HepG2 (cell line): ENCODE data around the gene REPIN1. TPM values are rescaled to one million over a fixed set of nuclear protein-coding genes. Genes with fewer than 3 reads are reported as not detected.

Experiments
- AHDC1 ChIP-seq: sonication (generic); formaldehyde crosslinking; IDR thresholded peaks from 2 replicates; pipeline ENCODE4 v1.5.1; 2020; ENCODE audit warnings: mild to moderate bottlenecking, missing genetic modification reagents, borderline replicate concordance
- CBFB ChIP-seq: sonication (generic); formaldehyde crosslinking; IDR thresholded peaks from 2 replicates; pipeline ENCODE4 v1.4.0; 2020; ENCODE audit warnings: missing genetic modification reagents
- DPF2 ChIP-seq: sonication (generic); formaldehyde crosslinking; IDR thresholded peaks from 2 replicates; pipeline ENCODE4 v1.4.0; 2020; ENCODE audit warnings: mild to moderate bottlenecking, low read depth, missing genetic modification reagents, borderline replicate concordance
- HINFP ChIP-seq: sonication (generic); formaldehyde crosslinking; IDR thresholded peaks from 2 replicates; pipeline ENCODE4 v1.4.0; 2020; ENCODE audit warnings: low read depth, mild to moderate bottlenecking, missing genetic modification reagents
- HNF4A ChIP-seq: sonication (generic); formaldehyde crosslinking; IDR thresholded peaks from 2 replicates; pipeline ENCODE4 v1.4.0; 2020; ENCODE audit warnings: missing genetic modification reagents
- MEIS2 ChIP-seq: sonication (generic); formaldehyde crosslinking; IDR thresholded peaks from 2 replicates; pipeline ENCODE4 v1.9.0; 2021; ENCODE audit warnings: mild to moderate bottlenecking, missing genetic modification reagents
- MXD4 ChIP-seq: IDR thresholded peaks from 2 replicates; pipeline ENCODE4 v1.6.1; 2016; ENCODE audit warnings: mild to moderate bottlenecking, missing biosample characterization, missing genetic modification reagents
- NBN ChIP-seq: fragments of 450-650 bp; conservative IDR thresholded peaks from 2 replicates; pipeline ENCODE4 v1.6.1; 2017
- PAF1 ChIP-seq: IDR thresholded peaks from 2 replicates; pipeline ENCODE4 v1.6.1; 2016; ENCODE audit warnings: missing genetic modification reagents, missing compliant biosample characterization
- PPARG ChIP-seq: conservative IDR thresholded peaks from 2 replicates; pipeline ENCODE4 v1.6.1; 2016; ENCODE audit warnings: missing biosample characterization, missing genetic modification reagents
- SP1 ChIP-seq, 2 experiments: fragments of 450-650 bp in 1 of 2; sonication (generic) in 1 of 2; formaldehyde crosslinking in 1 of 2; IDR thresholded peaks; 2 replicates each; pipeline versions ENCODE4 v1.4.0 to v1.6.1; 2016 to 2020; ENCODE audit warnings: missing genetic modification reagents in 1 of 2
- TFDP2 ChIP-seq: sonication (generic); formaldehyde crosslinking; IDR thresholded peaks from 2 replicates; pipeline ENCODE4 v1.4.0; 2020; ENCODE audit warnings: missing genetic modification reagents
- TGIF2 ChIP-seq: IDR thresholded peaks from 2 replicates; pipeline ENCODE4 v1.6.1; 2016; ENCODE audit warnings: control low read depth, missing compliant biosample characterization
- TRAFD1 ChIP-seq: sonication (generic); formaldehyde crosslinking; IDR thresholded peaks from 2 replicates; pipeline ENCODE4 v1.5.1; 2020; ENCODE audit warnings: missing genetic modification reagents, mild to moderate bottlenecking, borderline replicate concordance
- ZMYM2 ChIP-seq: sonication (generic); formaldehyde crosslinking; IDR thresholded peaks from 2 replicates; pipeline ENCODE4 v1.8.0; 2022; ENCODE audit warnings: mild to moderate bottlenecking, missing genetic modification reagents
- ZNF207 ChIP-seq: fragments of 450-650 bp; IDR thresholded peaks from 2 replicates; pipeline ENCODE4 v1.6.1; 2016; ENCODE audit warnings: antibody characterized with exemption, borderline replicate concordance
- ZNF232 ChIP-seq: sonication (generic); formaldehyde crosslinking; IDR thresholded peaks from 2 replicates; pipeline ENCODE4 v1.4.0; 2020; ENCODE audit warnings: missing genetic modification reagents, borderline replicate concordance
- ZNF580 ChIP-seq: IDR thresholded peaks from 2 replicates; pipeline ENCODE4 v1.6.1; 2016; ENCODE audit warnings: low read depth, borderline replicate concordance
- polyA plus RNA-seq, 8 experiments: library from polyadenylated mRNA; depleted of rRNA in 3 of 8; stranded (reverse) in 7 of 8; unstranded in 1 of 8; fragments of >200 nt; fragmentation: Illumina TruSeq in 4 of 8; extraction: Trizol in 4 of 8; gene quantifications; 2 replicates each; pipeline versions ENCODE4 v1.2.1 to v1.2.3, GENCODE V29; 2011 to 2016; ENCODE audit warnings: low read depth in 4 of 8, missing spikeins in 1 of 8, mixed read lengths in 1 of 8; ENCODE audit not compliant: insufficient read depth in 1 of 8
- total RNA-seq, 5 experiments: library from RNA; depleted of rRNA; stranded (reverse); fragments of >200 nt; fragmentation: Illumina TruSeq; extraction: Trizol; gene quantifications; 2 replicates each; pipeline ENCODE4 v1.2.3, GENCODE V29; 2016; ENCODE audit warnings: low read depth in 1 of 5

Gene REPIN1
- total and polyA plus RNA-seq, 2 of the 13 experiments (the other 11 are each of a cell fraction or from before 2014, with no cell fraction given) = 69.9 to 108 TPM

GRCh38 chr7:150340024-150340749 lies 28.4 kb upstream of the REPIN1 start (continued):
- peak; percentile 46; the same call in 1 of the 2 replicates for TF ChIP-seq HINFP (CRISPR knock-in tag)
- no peak for TF ChIP-seq NBN
- TF ChIP-seq AHDC1 (CRISPR knock-in tag) = no peak
- TF ChIP-seq DPF2 (CRISPR knock-in tag) = no peak
- no peak for TF ChIP-seq ZNF207
- TF ChIP-seq ZMYM2 (CRISPR knock-in tag) = no peak
- TF ChIP-seq TRAFD1 (CRISPR knock-in tag) = no peak
- no peak; the same call in 1 of the 2 replicates for TF ChIP-seq MEIS2
- no peak for TF ChIP-seq PPARG (CRISPR knock-in tag)
- TF ChIP-seq ZNF232 = no peak
- TF ChIP-seq SP1 (IDR thresholded peaks at IDR 0.05) = no peak
- no peak for TF ChIP-seq SP1 (CRISPR knock-in tag; IDR thresholded peaks at IDR 0.05)
- no peak for TF ChIP-seq TGIF2 (CRISPR knock-in tag)
- TF ChIP-seq TFDP2 (CRISPR knock-in tag) = no peak
- TF ChIP-seq CBFB (CRISPR knock-in tag) = no peak
- no peak for TF ChIP-seq HNF4A
- TF ChIP-seq PAF1 (CRISPR knock-in tag) = no peak
- no peak for TF ChIP-seq MXD4 (CRISPR knock-in tag)
- TF ChIP-seq ZNF580 = no peak
